Activated CD8-positive, alpha-beta memory T cell treated with anti-CD3 and anti-CD28 coated beads, Interleukin-2, amount 50 U/mL, for 24 hours (primary cell): Measurements from ENCODE around the gene TMEM120B.
"Not testable (repeated sequence)": the region's sequence is repeated elsewhere in the genome, so short reads cannot be mapped to it uniquely, and the experiment has no call there.

Source experiments
- DNase-seq: peaks from one replicate; pipeline ENCODE4 v3.0.0-alpha.2; 2020; ENCODE audit errors: extremely low read depth

TMEM120B gene

GRCh38 chr12:121709064-121709424 lies 3.5 kb upstream of the TMEM120B start:
- DNase-seq = not testable (repeated sequence)

- DNase-seq = no peak
Observed at GRCh38 chr12:121709478-121709961, 3.0 kb upstream of the TMEM120B start.

DNA sequence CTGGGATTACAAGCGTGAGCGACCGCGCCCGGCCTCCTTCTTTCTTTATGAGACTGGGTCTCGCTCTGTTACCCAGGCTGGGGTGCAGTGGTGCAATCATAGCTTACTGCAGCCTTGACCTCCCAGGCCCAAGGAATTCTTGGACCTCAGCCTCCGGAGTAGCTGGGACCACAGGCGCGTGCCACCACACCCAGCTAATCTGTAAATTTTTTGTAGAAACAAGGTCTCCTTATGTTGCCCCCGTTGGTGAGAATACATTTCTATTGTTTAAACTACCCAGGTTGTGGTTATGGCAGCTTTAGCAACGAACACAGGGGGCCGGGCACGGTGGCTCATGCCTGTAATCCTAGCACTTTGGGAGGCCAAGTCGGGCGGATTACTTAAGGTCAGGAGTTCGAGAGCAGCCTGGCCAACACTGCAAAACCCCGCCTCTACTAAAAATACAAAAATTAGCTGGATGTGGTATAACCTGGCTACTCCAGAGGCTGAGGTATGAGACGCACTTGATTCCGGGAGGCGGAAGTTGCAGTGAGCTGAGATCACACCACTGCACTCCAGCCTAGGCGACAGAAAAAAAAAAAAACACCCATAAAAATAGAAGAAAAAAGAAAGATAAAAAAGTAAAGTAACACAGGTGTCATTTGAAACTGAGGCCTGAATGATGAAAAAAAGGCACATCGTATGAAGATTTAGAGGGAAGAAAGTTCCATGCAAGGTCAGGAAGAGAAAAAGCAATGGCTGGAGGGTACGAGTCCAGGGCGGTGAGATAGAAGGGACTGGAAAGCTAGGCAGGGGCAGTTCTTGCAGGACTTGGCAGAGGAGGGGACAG lies 977 bp upstream of the TMEM120B start:
- no peak for DNase-seq

GRCh38 chr12:121712190-121712460 lies 427 bp upstream of the TMEM120B start:
- no peak for DNase-seq

DNA sequence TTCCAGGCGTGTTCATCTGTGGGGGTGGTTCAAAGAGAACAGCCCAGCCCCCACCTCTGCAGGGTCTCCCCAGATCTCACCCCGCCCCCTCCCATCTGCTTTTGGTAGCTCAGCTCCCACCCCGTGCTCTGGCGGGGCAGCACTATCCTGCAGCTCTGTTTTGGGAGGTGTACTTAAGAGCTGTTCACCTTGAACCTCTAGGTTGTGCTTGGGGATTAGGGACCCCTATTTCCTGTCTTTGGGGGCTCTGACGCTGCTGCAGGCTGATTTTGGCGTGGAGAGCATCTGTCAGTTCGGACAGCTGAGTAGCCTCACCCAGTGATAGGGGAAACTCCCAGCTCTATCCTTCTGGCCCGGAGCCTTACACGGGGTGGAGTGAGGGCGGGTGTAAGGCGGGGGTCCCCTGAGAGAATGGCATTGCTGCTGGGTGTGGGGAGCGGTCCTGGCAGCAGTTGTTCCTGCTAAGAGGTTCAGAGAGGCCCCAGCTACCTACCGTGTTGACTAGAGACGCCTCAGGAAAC lies 765 bp downstream of the TMEM120B start:
- DNase-seq = no peak

DNA sequence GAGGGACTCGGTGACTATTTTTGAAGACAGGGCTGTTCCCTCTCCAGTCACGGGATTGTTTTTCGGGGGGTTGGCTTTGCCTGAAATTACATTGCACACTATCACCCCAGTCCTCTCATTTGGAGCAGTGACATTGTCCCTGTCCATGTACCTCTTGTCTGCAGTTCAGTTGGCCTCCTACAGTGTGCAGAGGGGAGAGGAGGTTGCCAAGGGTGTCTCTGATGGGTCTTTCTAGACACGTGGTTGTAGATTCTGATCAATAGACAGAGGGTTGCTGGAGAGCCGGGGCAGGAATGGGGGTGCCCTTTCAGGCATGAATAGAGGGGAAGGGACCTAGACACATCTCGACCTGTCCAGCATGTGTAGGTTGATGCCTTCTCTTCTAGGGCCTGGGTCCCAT lies 1.2 kb downstream of the TMEM120B start:
- no peak for DNase-seq

DNA sequence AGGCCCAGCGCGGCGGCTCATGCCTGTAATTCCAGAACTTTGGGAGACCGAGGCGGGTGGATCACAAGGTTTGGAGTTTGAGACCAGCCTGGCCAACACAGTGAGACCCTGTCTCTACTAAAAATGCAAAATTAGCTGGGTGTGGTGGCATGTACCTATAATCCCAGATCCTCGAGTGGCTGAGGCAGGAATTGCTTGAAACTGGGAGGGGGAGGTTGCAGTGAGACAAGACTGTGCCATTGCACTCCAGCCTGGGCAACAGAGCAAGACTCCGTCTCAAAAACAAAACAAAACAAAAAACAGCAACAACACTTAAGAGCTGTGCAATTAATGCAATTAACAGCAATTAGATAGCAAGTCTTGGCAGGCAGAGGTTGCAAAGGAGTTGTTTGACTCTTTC lies 2.5 kb downstream of the TMEM120B start:
- DNase-seq = not testable (repeated sequence)

DNA sequence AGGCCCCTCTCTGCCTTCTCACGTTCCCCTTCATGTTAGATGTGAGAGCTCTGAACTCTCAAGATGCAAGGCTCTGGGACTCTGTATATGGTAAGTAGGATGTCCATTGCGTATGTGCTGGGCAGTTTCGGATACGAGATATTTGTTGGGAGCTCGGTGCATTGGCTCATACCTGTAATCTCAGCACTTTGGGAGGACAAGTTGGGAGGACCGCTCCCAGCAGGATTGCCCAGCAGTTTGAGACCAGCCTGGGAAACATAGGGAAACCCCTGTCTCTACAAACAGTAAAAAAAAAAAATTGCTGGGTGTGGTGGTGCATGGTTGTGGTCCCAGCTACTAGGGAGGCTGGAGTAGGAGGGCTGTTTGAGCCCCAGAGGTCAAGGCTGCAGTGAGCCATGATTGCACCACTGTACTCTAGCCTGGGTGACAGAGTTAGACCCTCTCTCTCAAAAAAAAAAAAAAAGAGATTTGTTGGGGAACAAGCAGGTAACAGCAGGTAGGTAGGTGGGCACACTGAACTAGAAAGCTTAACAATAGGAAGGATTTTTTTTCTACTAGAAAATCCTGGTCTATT lies 3.4 kb downstream of the TMEM120B start:
- DNase-seq = no peak

- DNase-seq = no peak
Observed at GRCh38 chr12:121717041-121717699, 4.6 kb downstream of the TMEM120B start.

DNA sequence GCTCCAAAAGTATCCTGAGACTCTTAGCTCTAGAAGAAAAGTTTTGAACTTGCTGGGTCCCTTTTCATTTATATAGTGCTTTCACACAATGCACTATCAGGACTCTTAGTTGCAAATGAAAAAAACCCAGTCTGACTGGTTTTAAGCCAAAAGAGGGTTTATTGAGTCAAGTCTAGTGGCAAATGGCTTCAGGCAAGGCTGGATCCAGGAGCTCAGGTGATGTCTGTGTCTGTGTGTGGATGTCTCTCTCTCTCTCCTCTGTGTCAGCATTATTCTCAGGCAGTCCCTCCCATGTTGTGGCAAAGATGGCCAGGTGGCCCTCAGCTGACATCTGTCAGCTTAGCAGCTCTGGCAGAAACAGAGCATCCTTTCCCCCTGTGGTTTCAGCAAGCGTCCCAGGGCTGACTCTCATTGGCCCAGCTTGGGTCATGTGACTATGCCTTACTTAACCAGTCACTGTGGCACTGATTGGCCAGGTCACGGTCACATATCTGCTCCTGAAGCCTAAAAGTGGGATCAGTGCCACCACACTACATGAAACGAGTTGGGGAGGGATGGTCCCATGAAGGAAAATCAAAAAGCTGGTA lies 6.2 kb downstream of the TMEM120B start:
- DNase-seq = no peak

DNA sequence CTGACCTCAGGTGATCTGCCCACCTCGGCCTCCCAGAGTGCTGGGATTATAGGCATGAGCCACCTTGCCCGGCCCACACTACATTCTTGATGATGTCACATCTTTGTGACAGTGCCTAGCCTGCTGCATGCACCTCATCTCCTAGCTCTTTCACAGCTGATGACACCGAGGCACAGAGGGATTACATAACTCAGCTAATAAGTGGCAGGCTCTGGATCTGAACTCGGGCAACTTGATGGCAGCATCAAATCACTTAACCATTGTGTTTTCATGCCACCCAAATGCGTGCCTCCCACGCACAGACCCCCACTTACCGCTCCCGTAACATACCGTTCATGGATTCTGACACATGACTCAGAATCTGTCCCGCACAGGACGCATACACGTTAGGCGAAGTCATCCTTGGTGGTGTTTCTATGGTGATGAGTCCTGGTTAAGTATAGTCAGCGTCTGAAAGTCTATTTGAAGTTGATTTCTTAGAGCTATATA lies 7.4 kb downstream of the TMEM120B start:
- DNase-seq = no peak

GRCh38 chr12:121720762-121721161 lies 8.2 kb downstream of the TMEM120B start:
- no peak for DNase-seq

GRCh38 chr12:121722511-121722910 lies 10.0 kb downstream of the TMEM120B start:
- DNase-seq = no peak

GRCh38 chr12:121723200-121723599 lies 10.6 kb downstream of the TMEM120B start:
- no peak for DNase-seq

- DNase-seq = no peak
Observed at GRCh38 chr12:121724925-121725324, 12.4 kb downstream of the TMEM120B start.

GRCh38 chr12:121725423-121725822 lies 12.9 kb downstream of the TMEM120B start:
- DNase-seq = no peak

DNA sequence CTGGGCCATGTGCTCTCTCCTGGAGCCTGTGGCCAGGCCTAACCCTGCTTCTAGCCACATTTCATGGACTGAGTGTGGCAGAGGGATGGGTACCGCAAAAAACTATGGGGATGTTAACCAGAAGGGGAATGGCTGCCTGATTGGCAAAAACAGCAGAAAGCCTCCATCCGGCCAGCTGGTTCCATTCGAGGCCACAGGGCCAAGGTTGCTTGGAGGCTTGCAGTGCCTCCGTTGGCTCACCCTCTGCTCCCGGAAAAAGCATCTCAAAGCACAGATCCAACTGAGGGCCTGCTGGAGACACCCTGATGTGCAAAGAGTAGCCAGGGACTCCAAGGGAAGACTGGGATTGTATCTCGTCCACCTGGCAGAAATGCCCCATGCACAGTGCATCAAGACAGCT lies 16.5 kb downstream of the TMEM120B start:
- no peak for DNase-seq

GRCh38 chr12:121731473-121731872 lies 18.9 kb downstream of the TMEM120B start:
- DNase-seq = no peak

DNA sequence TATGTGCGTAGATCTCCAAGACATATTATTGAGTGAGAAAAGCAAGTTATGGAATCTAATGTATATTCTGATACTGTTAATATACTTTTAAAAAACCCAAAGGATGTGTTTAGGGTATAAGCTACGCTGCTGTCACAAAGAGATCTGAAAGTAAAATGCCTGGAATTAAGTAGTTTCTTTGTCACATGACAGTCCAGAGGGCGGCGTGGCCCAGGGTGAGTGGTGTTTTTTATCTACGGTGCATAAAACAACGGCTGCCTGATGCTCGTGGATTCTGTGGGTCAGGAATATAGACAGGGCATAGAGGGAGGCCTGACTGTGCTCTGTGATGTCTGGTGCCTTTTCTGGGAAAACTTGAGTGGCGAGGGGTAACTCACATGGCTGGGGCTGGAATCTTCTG lies 21.3 kb downstream of the TMEM120B start:
- no peak for DNase-seq

- DNase-seq = no peak
Observed at GRCh38 chr12:121738340-121738858, 25.8 kb downstream of the TMEM120B start.

- DNase-seq = no peak
Observed at GRCh38 chr12:121740847-121741246, 28.3 kb downstream of the TMEM120B start.

DNA sequence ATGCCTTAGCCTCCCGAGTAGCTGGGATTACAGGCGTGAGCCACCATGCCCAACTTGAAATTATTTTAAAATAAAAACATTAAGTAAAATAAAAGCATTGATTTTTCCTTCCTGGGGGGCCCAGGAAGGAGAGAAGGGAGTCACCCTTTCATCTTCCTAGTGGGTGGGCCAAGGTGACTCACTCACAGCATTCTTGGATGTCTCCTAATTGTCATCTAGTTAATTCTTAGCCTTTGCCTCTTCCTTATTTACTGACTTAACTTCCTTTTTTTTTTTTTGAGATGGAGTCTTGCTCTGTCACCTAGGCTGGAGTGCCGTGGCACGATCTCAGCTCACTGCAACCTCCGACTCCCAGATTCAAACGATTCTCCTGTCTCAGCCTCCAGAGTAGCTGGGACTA lies 29.2 kb downstream of the TMEM120B start:
- no peak for DNase-seq
